Measurements from ENCODE around the gene CLDN1.

DNA sequence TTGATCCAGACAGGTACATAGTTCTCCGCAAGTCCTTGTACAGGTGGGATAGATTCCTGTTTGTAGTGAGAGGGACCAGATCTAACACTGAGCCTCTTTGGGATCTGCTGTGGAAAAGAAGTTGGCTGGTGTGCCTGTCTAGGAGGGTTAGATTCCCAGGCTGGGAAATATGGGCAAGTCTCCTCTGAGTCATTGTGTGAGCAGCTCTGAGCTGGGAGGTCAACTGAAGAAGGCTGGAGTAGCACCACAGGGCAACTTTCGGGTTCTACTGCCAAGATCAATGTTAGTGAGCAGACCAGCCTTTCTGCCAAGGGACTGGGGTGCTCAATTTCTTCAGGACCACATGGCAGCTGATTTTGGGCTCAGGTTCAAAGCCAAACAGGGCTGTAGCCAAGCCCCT is 33.4 kb downstream of the CLDN1 start:
- TF ChIP-seq, protein P1, sequence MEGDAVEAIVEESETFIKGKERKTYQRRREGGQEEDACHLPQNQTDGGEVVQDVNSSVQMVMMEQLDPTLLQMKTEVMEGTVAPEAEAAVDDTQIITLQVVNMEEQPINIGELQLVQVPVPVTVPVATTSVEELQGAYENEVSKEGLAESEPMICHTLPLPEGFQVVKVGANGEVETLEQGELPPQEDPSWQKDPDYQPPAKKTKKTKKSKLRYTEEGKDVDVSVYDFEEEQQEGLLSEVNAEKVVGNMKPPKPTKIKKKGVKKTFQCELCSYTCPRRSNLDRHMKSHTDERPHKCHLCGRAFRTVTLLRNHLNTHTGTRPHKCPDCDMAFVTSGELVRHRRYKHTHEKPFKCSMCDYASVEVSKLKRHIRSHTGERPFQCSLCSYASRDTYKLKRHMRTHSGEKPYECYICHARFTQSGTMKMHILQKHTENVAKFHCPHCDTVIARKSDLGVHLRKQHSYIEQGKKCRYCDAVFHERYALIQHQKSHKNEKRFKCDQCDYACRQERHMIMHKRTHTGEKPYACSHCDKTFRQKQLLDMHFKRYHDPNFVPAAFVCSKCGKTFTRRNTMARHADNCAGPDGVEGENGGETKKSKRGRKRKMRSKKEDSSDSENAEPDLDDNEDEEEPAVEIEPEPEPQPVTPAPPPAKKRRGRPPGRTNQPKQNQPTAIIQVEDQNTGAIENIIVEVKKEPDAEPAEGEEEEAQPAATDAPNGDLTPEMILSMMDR (conservative IDR thresholded peaks at IDR 0.05; ENCODE audit: low read depth, low read length): no peak
- TF ChIP-seq RAD21 (IDR thresholded peaks at IDR 0.05; ENCODE audit: low read length): no peak

Data from IMR-90 (cell line).